SHP77 (cell line): ENCODE measurements around the gene CACNA2D3.

ENCODE experiments used
- DNase-seq, 2 experiments: peaks; one replicate each; lab custom pipeline; 2025; lab: John Stamatoyannopoulos, UW

Gene CACNA2D3

GRCh38 chr3:54127499-54128056, 5.2 kb downstream of the CACNA2D3 start:
- DNase-seq, result no peak

DNA sequence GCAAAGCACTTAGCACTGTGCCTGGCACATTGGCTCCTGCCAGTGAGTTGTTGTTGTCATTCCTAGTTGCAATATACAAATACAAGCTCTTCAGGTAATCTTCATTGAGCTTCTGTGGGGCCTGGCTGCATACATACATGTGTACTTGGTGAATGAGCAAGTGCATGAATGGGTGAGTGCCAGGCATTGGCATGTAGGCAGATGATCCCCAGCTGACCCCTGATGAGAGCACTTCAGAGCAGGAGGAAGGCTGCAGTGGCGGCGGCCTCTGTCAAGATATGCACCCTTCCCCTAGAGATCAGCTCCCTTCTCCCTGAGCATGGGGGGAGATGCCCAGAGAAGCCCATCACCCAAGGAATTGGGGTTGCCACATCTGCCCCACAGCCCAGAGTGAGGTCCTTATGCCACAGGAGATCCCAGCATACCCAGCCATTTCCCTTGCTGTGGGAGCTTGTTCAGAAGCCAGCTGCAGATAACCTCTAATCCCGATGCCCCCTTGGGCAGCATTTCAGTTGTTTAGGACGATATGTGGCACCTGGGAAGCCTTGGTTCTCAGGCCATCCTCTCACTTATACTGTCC, 8.8 kb downstream of the CACNA2D3 start:
- DNase-seq, result no peak

GRCh38 chr3:54131890-54132289, 9.5 kb downstream of the CACNA2D3 start:
- DNase-seq, result no peak

DNA sequence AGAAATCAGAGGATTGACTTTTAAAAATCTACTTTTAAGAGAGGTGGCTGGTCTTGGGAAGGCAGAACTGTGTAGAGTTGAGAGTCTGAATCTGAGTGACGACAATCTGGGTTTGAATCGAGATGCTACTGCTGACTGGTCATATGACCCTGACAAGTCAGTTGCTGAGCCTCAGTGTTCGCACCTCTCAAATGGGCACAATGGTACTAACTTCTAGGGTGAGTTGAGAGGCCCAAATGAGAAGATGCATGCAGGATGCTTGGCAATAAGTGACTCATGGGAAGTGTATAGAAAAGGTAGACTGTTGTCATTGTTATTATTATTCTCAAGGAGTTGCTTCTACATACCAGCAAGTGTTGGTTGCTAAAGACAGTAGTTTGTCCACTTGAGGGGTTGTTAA, 10.3 kb downstream of the CACNA2D3 start:
- no peak for DNase-seq

DNA sequence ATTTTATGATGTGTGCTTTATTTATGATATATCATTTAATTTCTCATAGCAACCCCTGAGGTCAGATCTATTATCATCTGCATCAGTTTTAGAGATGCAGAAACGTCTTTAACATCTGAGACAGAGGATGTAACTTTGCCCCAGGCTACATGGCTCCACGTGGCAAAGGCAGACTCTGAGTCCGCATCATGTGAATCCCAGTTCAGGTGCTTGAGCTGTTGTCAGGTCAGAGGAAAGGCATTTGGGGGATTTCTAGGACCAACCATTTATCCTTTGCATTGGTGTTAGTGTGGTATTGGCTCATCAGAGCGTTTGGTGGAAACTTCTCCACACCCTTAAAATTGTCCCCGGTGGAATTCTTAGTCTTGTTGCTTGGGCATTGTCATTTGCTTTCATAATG, 10.8 kb downstream of the CACNA2D3 start:
- DNase-seq, result no peak

DNA sequence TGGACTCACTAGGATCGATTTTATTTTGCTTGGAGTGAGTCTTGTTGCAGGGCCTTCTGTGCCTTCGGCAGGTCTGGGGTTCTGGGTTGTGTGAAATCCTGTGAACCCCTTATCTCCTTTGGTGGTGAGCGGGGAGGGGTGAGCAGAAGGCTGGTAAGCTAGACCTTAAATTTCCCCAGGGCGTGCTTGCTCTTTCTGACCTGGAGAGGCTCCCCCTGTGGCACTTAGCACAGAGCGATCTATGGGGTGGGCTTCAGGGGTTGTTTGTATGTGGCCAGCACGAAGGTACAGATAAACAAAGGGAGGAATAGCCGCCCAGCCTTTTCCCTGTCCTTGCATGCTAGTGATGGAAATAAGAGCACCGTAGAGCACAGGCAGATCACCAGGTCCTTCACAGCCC, 11.8 kb downstream of the CACNA2D3 start:
- no peak for DNase-seq

GRCh38 chr3:54134713-54135112, 12.4 kb downstream of the CACNA2D3 start:
- DNase-seq, result no peak

DNA sequence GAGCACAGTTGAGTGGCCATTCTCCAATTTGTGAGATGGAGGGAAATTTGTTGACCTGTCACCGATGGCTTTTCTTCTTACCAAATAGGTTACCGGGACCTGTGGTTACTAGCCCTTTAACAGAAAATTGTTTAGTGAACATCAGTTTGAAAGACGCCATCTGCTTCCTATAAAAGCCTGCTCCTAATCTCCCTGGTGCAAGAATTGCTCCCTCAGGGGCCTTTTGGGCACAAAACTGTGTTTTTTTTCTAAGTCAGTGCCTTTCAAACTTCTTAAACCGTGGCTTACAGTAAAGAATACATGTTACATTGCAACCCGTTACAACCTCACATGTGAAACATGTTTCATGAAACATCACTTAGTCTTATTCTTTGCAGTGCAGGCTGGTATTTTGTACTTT, 15.0 kb downstream of the CACNA2D3 start:
- no peak for DNase-seq

DNA sequence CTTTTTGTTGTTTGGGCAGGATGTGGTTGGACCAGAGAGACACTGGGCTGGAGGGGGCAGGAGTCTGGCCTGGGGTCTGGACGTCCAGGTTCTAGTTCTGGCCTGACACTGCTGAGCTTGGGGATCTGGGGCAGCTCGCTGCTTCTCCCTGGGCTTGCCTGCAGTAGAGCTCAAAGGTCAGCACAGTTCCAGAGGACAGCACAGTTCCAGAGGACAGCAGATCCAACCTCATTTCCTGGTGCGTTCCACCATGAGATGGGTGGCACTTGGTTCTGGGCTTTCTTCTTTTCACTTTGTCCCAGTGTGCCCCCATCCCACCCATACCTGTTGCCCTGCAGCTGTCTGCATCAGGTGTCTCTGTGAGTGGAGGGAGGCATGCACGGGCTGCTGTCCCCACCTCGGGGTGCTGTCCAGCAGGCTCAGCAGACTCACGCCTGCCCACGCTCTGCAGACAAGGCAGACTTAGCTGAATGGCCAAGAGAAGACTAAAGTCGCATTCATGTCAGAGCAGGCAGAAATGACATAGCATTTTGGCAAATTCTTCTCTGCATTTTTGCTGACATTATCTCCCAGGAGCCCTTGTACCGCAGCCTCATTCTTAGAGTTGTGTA, 16.7 kb downstream of the CACNA2D3 start:
- DNase-seq, result no peak

- no peak for DNase-seq
These were observed 17.3 kb downstream of the CACNA2D3 start for GRCh38 chr3:54139630-54140029.

DNA sequence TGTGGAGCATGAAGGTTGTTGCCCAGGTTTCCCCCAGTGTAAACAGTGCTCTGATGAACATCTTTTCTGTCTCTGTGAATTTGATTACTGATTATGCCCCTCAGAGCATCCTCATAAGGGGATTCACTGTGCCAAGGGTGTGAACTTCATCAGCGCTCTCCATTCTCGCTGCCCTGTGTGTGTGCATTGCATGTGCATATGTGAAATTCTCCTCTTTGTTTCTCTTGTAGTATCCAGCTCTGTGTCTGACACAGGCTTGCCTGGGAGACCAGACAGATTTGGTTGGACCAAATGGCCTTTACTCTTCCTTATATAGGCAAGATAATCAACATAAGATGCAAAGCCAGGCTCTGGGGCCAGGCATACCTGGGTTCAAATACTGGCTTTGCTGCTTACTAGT, 21.9 kb downstream of the CACNA2D3 start:
- no peak for DNase-seq

- DNase-seq, result peak; percentile 34 to 62
These were observed 24.3 kb downstream of the CACNA2D3 start for GRCh38 chr3:54146506-54147239.

DNA sequence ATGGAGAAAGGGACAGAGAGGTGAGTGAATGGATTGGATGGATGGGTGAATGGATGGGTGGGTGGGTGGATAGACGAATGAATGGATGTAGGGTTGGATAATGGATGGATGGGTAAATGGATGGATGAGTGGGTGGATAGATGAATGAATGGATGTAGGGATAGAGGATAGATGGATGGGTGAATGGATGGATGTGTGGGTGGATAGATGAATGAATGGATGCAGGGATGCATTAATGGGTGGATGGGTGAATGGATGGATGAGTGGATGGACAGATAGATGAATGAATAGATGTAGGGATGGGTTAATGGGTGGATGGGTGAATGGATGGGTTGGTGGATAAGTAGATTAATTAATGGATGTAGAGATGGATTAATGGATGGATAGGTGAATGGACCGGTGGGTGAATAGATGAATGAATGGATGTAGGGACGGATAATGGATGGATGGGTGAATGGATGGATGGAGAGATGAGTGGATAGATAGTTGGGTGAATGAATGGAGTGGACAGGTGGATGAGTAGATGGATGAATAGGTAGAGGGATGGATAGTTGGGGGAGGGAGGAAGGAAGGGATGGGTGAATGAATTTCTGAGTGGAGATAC, 28.6 kb downstream of the CACNA2D3 start:
- DNase-seq, result no peak

DNA sequence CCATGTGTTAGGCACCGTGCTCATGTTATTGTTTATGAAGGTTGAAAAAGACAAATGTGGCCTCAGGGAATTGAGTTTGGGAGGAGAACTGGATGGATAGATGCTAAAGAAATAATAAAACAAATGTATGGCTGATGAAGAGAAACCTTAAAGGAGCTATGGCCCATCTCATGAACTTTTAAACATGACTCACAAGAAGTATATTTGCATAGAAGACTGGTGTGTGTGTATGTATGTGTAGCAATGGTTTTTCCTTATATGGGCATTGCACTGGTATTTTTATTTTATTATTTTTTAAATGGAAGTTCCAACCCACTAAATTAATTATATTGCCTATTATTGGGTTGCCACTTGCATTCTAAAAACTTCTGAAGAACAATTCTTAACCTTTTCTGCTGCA, 31.1 kb downstream of the CACNA2D3 start:
- no peak for DNase-seq

DNA sequence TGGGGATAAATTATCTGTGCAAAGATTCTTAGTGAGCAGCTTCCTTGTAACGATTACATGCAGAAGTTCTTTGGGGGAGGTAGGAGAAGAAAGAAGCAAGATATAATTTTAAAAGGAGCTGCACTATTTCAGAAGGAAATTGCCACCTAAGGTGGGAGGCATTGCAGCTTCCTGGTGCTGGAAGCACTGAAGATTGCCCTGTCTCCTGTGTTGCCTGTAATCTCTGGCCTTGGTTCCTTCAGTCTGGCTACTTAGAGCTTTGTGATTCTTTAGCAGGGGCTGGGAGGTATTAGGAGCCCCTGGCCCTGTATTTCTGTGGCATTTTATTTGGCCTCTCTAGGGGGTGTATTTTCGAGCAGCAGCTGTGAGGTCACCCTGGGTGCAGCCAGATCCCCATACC, 35.5 kb downstream of the CACNA2D3 start:
- DNase-seq, result no peak

DNA sequence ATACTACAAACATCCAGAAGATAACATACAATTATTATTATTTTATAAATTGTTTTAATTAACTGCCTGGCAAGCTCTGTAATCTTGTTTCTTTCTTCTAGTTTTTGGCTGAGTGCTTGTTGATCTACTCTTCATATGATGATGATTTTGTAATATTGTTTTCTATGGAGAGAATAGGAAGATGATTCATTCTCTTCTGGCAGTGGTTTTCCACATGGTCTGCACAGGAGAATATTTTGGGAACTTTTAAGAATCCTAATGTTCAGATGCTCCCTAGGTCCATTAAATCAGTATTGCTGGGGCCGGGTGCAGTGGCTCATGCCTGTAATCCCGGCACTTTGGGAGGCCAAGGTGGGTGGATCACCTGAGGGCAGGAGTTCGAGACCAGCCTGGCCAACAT, 37.6 kb downstream of the CACNA2D3 start:
- DNase-seq, result no peak

DNA sequence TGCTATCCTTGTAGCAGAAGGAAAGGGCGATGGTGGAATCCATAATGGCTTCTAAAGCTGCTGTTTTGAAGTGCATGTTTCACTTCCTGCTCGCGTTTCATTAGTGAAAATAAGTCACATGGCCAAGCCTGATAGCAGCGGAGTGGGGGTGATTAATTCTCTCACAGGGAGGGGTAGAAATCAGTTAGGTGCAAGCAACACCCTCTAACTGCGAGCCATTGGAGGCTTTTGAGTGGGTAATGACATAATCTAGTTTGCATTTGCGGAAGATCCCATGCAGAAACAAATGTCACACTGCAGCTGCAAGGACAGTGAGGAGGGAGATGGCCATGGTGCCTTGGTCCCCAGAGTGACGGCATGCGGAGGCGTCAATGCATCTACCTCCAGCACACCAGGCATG, 41.1 kb downstream of the CACNA2D3 start:
- DNase-seq, result no peak

GRCh38 chr3:54164192-54164975, 42.0 kb downstream of the CACNA2D3 start:
- DNase-seq, result no peak

DNA sequence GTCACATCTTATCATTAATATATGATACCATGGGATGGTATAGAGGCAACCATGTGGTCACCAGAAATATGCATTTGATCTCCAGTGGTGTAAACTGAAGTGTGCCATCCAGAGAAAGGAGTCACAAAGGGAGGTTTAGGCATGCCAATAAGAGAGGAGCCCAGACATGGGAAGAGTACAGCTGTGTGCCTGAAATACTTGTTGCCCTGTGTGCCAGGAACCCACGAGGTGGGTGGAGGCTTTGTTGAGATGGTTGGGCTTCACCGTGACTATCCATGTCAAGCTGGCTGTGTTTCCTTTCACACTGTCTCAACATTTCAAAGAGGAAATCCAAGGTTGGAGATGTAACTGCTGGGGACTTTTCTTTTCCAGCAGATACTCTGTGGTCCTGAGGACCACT, 43.5 kb downstream of the CACNA2D3 start:
- no peak for DNase-seq

GRCh38 chr3:54167999-54168398, 45.6 kb downstream of the CACNA2D3 start:
- DNase-seq, result no peak

DNA sequence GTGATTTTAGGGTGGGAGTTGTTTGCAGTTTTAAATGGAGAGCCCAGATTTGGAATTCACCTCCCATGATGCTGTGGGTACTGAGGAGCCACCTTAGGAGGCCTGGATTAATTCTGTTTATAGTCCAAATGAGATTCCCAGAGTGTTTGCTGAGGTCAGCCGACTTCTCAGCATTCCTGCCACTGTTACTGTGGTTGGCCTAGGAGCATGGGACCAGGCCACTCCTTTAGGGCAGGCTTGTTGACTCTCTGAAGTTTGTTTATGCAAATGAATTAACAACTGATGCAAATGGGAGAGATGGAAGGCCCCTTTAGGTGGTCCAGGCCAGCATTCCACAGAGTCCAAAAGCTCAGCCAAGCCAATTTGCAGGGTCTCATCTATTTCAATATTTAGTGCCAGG, 46.1 kb downstream of the CACNA2D3 start:
- DNase-seq, result no peak

DNA sequence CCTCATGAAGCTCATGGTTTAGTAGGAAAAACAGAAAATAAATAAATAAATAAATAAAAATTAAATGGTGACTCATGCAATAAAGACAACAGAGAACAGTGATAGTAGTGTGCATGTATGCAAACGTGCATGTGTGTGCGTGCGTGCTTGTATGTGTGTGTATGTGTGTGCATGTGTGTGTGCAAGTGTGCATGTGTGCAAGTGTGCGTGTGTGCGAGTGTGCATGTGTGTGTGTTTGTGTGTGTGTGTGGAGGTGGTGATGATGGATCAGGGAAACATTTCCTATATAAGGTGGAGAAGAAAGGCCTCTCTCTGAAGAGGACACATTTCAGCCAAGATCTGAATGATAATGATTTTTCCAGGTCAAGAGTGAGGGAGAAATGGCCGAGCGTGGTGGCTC, 47.2 kb downstream of the CACNA2D3 start:
- DNase-seq, result no peak
